GM18526 (cell line): ENCODE results near the gene TBL1XR1.

ENCODE experiments used
- POLR2A ChIP-seq: IDR thresholded peaks from 3 replicates; pipeline ENCODE4 v1.6.1; 2011; ENCODE audit not compliant: insufficient read length; ENCODE audit errors: extremely low read depth

The TBL1XR1 gene

GRCh38 chr3:177158461-177158860 is 38.8 kb downstream of the TBL1XR1 start:
- TF ChIP-seq POLR2A = no peak

GRCh38 chr3:177157492-177157891 is 39.8 kb downstream of the TBL1XR1 start:
- TF ChIP-seq POLR2A = no peak

- TF ChIP-seq POLR2A = no peak
Observed at GRCh38 chr3:177154733-177155132, 42.5 kb downstream of the TBL1XR1 start.

DNA sequence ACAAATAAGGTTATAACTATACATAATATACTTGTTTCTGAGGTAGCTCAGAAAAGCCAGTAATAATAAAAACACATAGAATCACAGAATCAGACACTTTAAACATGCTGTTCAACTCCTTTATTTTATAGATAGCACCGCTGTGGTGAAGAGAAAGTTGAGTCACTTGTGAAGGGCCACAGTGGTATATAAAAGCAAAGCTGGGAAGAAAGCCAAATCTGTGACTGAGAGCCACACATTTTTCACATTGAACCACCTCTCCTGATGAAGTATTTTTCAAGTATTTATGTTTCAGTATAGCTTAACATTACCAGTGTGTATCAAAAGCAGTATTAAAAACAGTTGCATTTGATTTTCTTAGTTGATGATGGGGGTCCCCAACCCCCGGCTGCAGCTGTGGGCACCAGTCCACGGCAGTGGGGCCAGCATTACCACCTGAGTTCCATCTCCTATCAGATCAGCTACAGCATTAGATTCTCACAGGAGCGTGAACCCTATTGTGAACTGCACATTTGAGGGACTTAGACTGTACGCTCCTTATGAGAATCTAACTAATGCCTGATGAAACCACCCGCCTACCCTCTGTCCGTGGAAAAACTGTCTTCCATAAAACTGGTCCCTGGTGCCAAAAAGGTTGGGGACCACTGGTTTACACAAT is 46.2 kb downstream of the TBL1XR1 start:
- TF ChIP-seq POLR2A = no peak

DNA sequence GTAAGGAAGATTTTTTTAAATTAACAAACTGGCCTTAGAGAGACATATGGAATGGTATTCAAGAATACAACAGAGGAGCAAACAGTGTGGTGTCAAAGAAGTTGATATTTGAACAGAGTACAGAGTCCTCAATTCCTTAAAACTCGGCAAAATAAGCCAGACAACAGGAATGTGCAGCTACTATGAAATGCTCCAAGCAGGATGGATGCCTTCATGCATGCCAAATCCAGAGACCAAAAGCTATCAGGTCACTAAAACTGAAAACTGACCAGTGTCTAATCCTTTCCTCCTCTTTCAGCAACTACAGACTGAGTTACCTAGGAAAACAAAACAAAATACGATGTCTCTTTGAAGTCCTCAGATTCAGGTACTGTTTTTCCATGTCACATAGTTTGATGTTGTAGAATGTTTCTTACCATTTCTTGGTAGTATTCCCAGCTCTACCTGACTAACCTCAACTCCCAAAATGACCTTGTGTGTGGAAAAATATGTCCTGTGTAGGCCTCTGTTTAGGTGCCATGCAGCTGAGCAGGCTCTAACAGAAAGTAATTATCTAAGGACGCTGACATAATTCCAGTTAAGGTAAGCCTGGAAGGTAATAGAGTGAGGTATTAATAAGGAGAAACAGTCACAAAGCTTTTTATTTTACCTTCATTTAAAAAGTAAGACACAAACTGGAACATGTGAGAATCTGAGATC is 46.9 kb downstream of the TBL1XR1 start:
- no peak for TF ChIP-seq POLR2A

DNA sequence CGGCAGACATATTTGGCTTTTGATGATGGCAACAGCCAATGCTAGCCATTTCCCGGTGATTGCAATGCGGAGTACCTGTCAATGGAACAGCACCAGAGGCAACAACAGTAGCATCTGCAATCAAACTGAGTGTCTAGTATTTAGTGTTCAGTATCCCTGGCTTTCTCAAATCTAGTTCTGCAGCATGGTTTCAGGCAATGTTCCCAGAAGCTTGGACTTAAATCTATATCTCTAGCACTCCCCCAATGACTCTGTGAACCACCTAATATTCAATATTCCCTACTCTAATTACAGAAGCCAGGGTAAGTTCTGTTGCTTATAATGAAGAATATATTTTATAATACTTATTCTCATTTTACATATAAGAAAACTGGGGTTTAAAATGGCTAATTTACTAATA is 48.2 kb downstream of the TBL1XR1 start:
- TF ChIP-seq POLR2A = no peak

- no peak for TF ChIP-seq POLR2A
Observed at GRCh38 chr3:177147790-177148189, 49.5 kb downstream of the TBL1XR1 start.

- TF ChIP-seq POLR2A = no peak
Observed at GRCh38 chr3:177146646-177147045, 50.6 kb downstream of the TBL1XR1 start.

DNA sequence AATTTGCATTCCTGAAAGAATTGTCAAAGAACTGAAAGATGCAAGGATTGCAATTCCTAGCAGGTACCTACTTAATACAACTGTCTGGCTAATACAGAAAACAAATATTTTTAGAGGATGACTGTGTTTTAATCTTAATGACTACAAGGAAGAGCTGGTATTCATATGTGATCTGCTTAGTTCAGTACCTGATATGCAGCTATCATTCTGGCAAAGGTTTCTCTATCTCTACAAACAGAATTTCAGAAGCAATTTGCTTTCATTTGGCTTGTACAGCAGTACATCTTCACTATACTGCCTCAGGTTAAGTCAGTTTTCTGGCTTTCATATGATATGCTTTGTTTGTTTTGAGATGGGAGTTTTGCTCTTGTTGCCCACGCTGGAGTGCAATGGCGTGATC is 51.3 kb downstream of the TBL1XR1 start:
- no peak for TF ChIP-seq POLR2A

- no peak for TF ChIP-seq POLR2A
Observed at GRCh38 chr3:177145381-177145780, 51.9 kb downstream of the TBL1XR1 start.

- TF ChIP-seq POLR2A = no peak
Observed at GRCh38 chr3:177144922-177145321, 52.4 kb downstream of the TBL1XR1 start.

DNA sequence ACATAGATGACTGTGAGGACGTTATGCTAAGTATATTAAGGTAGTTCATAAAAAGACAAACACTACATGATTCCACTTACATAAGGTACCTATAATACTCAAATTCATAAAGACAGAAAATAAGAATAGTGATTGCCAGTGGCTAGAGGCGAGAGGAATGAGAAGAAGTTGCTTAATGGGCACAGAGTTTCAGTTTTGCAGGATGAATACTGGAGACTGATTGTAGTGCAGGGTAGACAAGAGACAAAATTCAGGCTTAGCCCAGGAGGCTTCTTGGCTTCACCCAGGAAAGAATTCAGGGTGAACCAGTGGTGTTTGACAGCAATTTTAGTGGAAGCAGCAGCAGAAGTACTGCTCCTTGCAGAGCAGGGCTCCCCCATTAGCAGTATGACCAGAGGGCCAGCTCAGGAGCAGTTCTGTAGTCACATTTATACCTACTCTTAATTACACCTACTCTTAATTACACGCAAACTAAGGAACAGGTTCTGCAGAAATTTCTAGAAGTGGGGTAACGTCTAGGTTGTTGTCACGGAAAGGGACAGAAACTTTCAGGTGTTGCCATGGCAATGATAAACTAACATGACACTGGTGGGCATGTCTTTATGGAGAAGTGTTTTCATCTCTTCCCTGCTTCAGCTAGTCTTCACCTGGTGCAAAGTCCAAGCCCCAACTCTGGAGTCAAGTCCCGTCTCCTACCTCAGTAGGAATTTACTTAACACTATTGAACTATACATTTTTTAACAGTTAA is 55.2 kb downstream of the TBL1XR1 start:
- TF ChIP-seq POLR2A = no peak

GRCh38 chr3:177141471-177141870 is 55.8 kb downstream of the TBL1XR1 start:
- TF ChIP-seq POLR2A = no peak

GRCh38 chr3:177137774-177138705 is 59.2 kb downstream of the TBL1XR1 start:
- TF ChIP-seq POLR2A = no peak

- TF ChIP-seq POLR2A = no peak
Observed at GRCh38 chr3:177136741-177137140, 60.5 kb downstream of the TBL1XR1 start.

GRCh38 chr3:177135841-177136492 is 61.3 kb downstream of the TBL1XR1 start:
- TF ChIP-seq POLR2A = no peak
